Panc1 (cell line): ENCODE data around the gene OR51E2.

Experiments used
- POLR2AphosphoS5 ChIP-seq: IDR thresholded peaks from 2 replicates; pipeline ENCODE4 v1.6.1; 2012; ENCODE audit warnings: mild to moderate bottlenecking, low read depth, low read length, moderate library complexity
- SIN3A ChIP-seq: IDR thresholded peaks from 2 replicates; pipeline ENCODE4 v1.6.1; 2012; ENCODE audit warnings: low read depth, mild to moderate bottlenecking, low read length, moderate library complexity, borderline replicate concordance; ENCODE audit not compliant: insufficient read depth
- TF ChIP-seq, protein P1 (sequence below): fragments of 450-650 bp; IDR thresholded peaks from 2 replicates; pipeline ENCODE4 v1.5.1; 2017; ENCODE audit warnings: mild to moderate bottlenecking

DNA sequence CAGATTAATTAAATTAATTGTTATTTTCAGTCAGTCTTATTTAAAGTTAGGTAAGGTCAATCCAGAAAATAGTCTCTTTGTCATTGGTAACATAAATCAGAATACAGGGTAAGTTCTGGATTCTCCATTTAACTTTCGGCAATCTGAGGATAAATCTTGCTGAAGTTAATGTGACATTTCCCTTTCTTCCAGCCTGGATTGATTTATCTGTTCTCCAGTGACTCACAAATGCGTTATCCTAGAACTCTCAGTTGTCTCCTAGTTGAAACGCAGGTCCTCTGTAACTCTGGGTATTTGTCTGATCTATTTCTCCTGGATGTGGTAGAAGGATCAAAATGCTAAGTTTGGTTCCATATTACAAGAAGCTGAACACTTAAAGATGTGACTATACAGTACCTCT, 32.9 kb downstream of the OR51E2 start:
- TF ChIP-seq, protein P1, sequence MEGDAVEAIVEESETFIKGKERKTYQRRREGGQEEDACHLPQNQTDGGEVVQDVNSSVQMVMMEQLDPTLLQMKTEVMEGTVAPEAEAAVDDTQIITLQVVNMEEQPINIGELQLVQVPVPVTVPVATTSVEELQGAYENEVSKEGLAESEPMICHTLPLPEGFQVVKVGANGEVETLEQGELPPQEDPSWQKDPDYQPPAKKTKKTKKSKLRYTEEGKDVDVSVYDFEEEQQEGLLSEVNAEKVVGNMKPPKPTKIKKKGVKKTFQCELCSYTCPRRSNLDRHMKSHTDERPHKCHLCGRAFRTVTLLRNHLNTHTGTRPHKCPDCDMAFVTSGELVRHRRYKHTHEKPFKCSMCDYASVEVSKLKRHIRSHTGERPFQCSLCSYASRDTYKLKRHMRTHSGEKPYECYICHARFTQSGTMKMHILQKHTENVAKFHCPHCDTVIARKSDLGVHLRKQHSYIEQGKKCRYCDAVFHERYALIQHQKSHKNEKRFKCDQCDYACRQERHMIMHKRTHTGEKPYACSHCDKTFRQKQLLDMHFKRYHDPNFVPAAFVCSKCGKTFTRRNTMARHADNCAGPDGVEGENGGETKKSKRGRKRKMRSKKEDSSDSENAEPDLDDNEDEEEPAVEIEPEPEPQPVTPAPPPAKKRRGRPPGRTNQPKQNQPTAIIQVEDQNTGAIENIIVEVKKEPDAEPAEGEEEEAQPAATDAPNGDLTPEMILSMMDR, result no peak
- TF ChIP-seq SIN3A, result no peak
- no peak for TF ChIP-seq POLR2AphosphoS5
